Ascending aorta (tissue), 2 donors: ENCODE measurements around the gene AIFM3. TPM values are rescaled to one million over a fixed set of nuclear protein-coding genes. Genes with fewer than 3 reads are reported as not detected.

Experiments used
- DNase-seq, 2 donors: peaks; one replicate each; pipeline ENCODE4 v3.0.0-alpha.2; 2019; ENCODE audit warnings: low spot score in 2 of 2
- H3K27ac ChIP-seq, 2 donors: fragments of 200-600 bp; sonication (generic); one replicate each; pipeline ENCODE4 v1.5.1; 2016 to 2017; ENCODE audit warnings: mild to moderate bottlenecking in 1 of 2
- H3K27me3 ChIP-seq: fragments of 200-600 bp; sonication (generic); one replicate; pipeline ENCODE4 v1.5.1; 2017
- H3K36me3 ChIP-seq, 2 donors: fragments of 200-600 bp; sonication (generic); one replicate each; pipeline ENCODE4 v1.5.1; 2016
- H3K4me1 ChIP-seq, 2 donors: fragments of 200-600 bp; sonication (generic); one replicate each; pipeline ENCODE4 v1.5.1; 2016 to 2017; ENCODE audit warnings: mild to moderate bottlenecking in 1 of 2
- H3K4me3 ChIP-seq, 2 donors: fragments of 200-600 bp; sonication (generic); one replicate each; pipeline ENCODE4 v1.5.1; 2016 to 2017; ENCODE audit warnings: mild to moderate bottlenecking in 1 of 2
- H3K9me3 ChIP-seq, 2 donors: fragments of 200-600 bp; sonication (generic); one replicate each; pipeline ENCODE4 v1.5.1; 2016
- intact Hi-C: fragments of 100-400 bp; cut with DNase I; formaldehyde crosslinking; loops from one replicate; pipeline ENCODE4 v1.15.1; 2023
- total RNA-seq: library from RNA; depleted of rRNA; stranded (reverse); fragments of >200 nt; gene quantifications from one replicate; pipeline ENCODE4 v1.1.0, GENCODE V29; 2016
- TF ChIP-seq, protein P1 (sequence below), 3 experiments: fragments of 200-600 bp in 2 of 3; fragments of 450-650 bp in 1 of 3; sonication (generic) in 2 of 3; IDR thresholded peaks; one replicate each; pipeline ENCODE4 v1.5.1; 2016 to 2019; ENCODE audit warnings: antibody characterized with exemption in 3 of 3, mild to moderate bottlenecking in 1 of 3, moderate library complexity in 1 of 3

Gene AIFM3
- total RNA-seq, 1 donor from 2014 or later: not detected

DNA sequence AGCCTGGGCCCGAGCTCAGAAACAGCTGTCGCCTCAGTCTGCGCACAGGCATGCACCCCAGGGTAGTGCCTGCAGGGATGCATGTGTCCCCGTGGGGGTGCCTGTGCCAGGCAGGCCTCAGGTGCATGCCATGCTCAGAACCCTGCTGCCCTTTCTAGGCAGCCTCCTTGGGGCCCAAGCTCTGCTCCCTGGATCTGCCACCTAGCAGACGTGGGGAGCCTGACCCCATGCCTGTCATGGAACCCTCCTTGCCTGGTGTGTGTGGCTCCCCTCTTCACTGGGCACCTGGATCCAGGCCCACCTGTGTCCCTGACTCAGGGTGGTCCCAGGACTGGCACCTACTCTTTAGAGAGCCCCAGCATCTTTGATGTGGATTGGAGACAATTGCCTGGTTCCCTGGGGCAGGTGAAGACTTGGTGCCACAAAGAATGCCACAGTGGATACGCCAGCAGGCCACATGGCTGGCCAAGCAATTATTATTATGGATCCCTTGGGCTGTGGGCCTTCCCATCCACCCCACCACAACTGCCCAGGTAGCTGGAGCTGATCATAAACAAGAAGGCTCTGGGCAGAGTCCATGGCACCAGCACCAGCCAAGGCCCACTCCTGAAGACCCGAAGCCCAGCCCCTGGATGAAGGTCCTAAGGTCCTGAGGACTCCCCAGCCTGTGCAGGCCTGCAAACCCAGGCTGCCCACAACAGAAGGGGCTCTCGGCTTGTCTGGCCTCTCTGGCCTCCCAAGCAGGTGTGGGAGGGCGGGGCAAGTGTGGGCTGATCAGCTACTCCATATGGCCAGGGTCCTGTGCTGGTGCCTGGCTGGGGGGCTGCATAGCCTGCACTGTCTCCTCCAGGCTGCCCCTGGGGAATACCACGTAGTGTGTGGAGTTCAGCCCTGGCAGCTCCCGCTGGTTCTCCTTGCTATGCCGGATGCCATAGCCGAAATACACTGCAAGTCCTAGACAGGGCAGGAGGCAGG is 61.5 kb downstream of the AIFM3 start:
- H3K36me3 ChIP-seq: no peaks in the 10 kb centered on the region
- H3K27ac ChIP-seq: no peak overlapping the region
- no peaks in the 10 kb centered on the region for H3K4me1 ChIP-seq
- H3K9me3 ChIP-seq: no peaks in the 10 kb centered on the region
- no peak overlapping the region for H3K4me3 ChIP-seq
- no peak for DNase-seq
- TF ChIP-seq, protein P1, sequence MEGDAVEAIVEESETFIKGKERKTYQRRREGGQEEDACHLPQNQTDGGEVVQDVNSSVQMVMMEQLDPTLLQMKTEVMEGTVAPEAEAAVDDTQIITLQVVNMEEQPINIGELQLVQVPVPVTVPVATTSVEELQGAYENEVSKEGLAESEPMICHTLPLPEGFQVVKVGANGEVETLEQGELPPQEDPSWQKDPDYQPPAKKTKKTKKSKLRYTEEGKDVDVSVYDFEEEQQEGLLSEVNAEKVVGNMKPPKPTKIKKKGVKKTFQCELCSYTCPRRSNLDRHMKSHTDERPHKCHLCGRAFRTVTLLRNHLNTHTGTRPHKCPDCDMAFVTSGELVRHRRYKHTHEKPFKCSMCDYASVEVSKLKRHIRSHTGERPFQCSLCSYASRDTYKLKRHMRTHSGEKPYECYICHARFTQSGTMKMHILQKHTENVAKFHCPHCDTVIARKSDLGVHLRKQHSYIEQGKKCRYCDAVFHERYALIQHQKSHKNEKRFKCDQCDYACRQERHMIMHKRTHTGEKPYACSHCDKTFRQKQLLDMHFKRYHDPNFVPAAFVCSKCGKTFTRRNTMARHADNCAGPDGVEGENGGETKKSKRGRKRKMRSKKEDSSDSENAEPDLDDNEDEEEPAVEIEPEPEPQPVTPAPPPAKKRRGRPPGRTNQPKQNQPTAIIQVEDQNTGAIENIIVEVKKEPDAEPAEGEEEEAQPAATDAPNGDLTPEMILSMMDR (IDR thresholded peaks at IDR 0.05): no peak
- intact Hi-C loops: no loop called here
- H3K27me3 ChIP-seq: no peaks in the 10 kb centered on the region

DNA sequence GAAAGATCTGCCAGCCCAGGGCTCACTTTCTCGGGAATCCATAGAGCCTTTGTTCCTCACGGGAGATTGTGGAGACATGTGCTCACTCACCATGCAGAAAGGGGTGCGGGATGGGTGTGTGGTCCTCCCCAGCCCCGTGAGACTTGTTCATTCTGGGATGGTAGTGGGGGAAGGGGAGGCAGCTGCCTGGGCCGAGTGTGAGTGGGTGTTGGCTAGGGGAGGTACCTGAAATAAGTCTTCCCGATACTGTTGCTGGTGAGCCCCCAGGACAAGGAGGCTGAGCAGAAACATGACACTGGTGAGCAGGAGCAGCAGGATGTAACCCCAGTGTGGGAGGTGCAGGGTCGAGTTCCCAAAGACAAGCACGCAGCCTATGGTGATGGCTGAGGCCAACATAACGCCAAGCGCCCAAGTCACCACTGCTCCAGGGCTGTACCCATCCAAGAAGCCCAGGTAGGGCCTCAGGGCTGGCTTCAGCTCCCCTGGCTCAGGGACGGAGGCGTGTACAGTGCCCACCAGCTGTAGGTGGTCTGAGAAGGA is 62.5 kb downstream of the AIFM3 start:
- no peaks in the 10 kb centered on the region for H3K4me1 ChIP-seq
- H3K27ac ChIP-seq: no peak overlapping the region
- no peak overlapping the region for H3K4me3 ChIP-seq
- no peaks in the 10 kb centered on the region for H3K27me3 ChIP-seq
- H3K36me3 ChIP-seq: no peaks in the 10 kb centered on the region
- DNase-seq: no peak
- H3K9me3 ChIP-seq: no peaks in the 10 kb centered on the region
- TF ChIP-seq, protein P1 (IDR thresholded peaks at IDR 0.05): no peak
- intact Hi-C loops: no loop called here

DNA sequence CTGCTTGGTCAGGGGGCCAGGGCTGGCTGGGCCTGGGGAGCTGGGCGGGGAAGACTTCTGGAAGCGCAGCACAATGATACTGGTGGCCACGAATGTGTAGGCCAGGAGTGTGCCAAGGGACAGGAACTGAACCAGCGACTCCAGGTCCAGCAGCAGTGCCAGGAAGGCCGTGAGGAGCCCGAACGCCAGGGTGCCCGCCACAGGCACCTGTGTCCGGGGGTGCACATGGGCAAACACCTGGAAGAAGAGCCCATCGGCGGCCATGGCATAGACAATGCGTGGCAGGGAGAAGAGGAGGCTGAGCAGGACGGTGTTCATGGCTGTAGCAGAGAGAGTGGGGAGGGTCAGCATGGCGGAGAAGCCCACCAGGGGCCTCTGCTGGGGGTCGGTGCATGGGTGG is 63.0 kb downstream of the AIFM3 start:
- Histone ChIP-seq H3K4me1 (no peaks in the 10 kb centered on the region), H3K27ac (no peak overlapping the region), H3K4me3 (no peak overlapping the region), H3K27me3 (no peaks in the 10 kb centered on the region), H3K36me3 (no peaks in the 10 kb centered on the region), H3K9me3 (no peaks in the 10 kb centered on the region)
- TF ChIP-seq, protein P1 (IDR thresholded peaks at IDR 0.05): no peak
- intact Hi-C loops: no loop called here
- DNase-seq: no peak

Other genes with a start within 250 kb of the AIFM3 start
- gene SERPIND1, start 193.1 kb upstream of the AIFM3 start, total RNA-seq: not detected
- gene PI4KA, start 108.4 kb upstream of the AIFM3 start, total RNA-seq: 150 TPM
- gene SNAP29, start 108.2 kb upstream of the AIFM3 start, total RNA-seq: 24.6 TPM
- 21.2 TPM for gene CRKL, start 49.8 kb upstream of the AIFM3 start, total RNA-seq
- 72.8 TPM for gene LZTR1, start 15.0 kb downstream of the AIFM3 start, total RNA-seq
- gene THAP7, start 34.9 kb downstream of the AIFM3 start, total RNA-seq: 37.9 TPM
- not detected for gene P2RX6, start 47.9 kb downstream of the AIFM3 start, total RNA-seq
- gene SLC7A4, start 65.3 kb downstream of the AIFM3 start, total RNA-seq: 20.4 TPM
- gene LRRC74B, start 78.7 kb downstream of the AIFM3 start, total RNA-seq: 2.6 TPM